ENCODE measurements around the gene NLGN1. TPM values are rescaled to one million over a fixed set of nuclear protein-coding genes. Genes with fewer than 3 reads are reported as not detected.

Gene NLGN1
- total and polyA plus RNA-seq, 4 experiments from 2014 or later, result not detected

GRCh38 chr3:173615661-173616060 is 218.1 kb downstream of the NLGN1 start:
- Histone ChIP-seq H3K36me3 (ENCODE audit: insufficient read depth, low read length) (no peaks in the 10 kb centered on the region), H3K9me3 (ENCODE audit: control insufficient read depth in 1 of 2, low read length in 2 of 2) (no peaks in the 10 kb centered on the region), H3K27ac (ENCODE audit: low read depth, low read length) (no peak overlapping the region), H3K4me1 (ENCODE audit: insufficient read depth, low read length) (no peaks in the 10 kb centered on the region), H3K4me3 (ENCODE audit: low read length in 2 of 2) (no peak overlapping the region), H3K27me3 (ENCODE audit: insufficient read depth, low read length) (no peaks in the 10 kb centered on the region)
- Mint-ChIP-seq H3K4me3 (no peak overlapping the region), H3K27me3 (no peaks in the 10 kb centered on the region), H3K4me1 (no peaks in the 10 kb centered on the region), H3K36me3 (no peaks in the 10 kb centered on the region), H3K27ac (no peak overlapping the region), H3K9me3 (peaks cover 0 to 4% (median 0%) of the 10 kb centered on the region in 8 donors)
- POLR2A ChIA-PET (ENCODE audit: partially characterized antibody), result no interaction called here
- intact Hi-C loops (cut with micrococcal nuclease), result no loop called here
- CTCF ChIA-PET (ENCODE audit: partially characterized antibody), result no interaction called here
- DNase-seq, result no peak

- ChIA-PET POLR2A (ENCODE audit: partially characterized antibody) (no interaction called here), CTCF (ENCODE audit: partially characterized antibody) (no interaction called here)
- H3K36me3 Mint-ChIP-seq, result no peaks in the 10 kb centered on the region
- no peaks in the 10 kb centered on the region for H3K4me1 Mint-ChIP-seq
- H3K27me3 Mint-ChIP-seq, result no peaks in the 10 kb centered on the region
- H3K27me3 ChIP-seq (ENCODE audit: insufficient read depth, low read length), result no peaks in the 10 kb centered on the region
- no peak for DNase-seq
- no peaks in the 10 kb centered on the region for H3K4me1 ChIP-seq (ENCODE audit: insufficient read depth, low read length)
- H3K9me3 ChIP-seq (ENCODE audit: control insufficient read depth in 1 of 2, low read length in 2 of 2), result no peaks in the 10 kb centered on the region
- H3K36me3 ChIP-seq (ENCODE audit: insufficient read depth, low read length), result no peaks in the 10 kb centered on the region
- H3K4me3 Mint-ChIP-seq, result no peak overlapping the region
- H3K4me3 ChIP-seq (ENCODE audit: low read length in 2 of 2), result no peak overlapping the region
- peaks cover 0 to 7% (median 0%) of the 10 kb centered on the region in 8 donors for H3K9me3 Mint-ChIP-seq
- no peak overlapping the region for H3K27ac Mint-ChIP-seq
- H3K27ac ChIP-seq (ENCODE audit: low read depth, low read length), result no peak overlapping the region
- intact Hi-C loops (cut with micrococcal nuclease), result no loop called here
These were observed 219.9 kb downstream of the NLGN1 start for GRCh38 chr3:173617490-173617889.

- Mint-ChIP-seq H3K27ac (no peak overlapping the region), H3K36me3 (no peaks in the 10 kb centered on the region), H3K4me1 (no peaks in the 10 kb centered on the region), H3K27me3 (no peaks in the 10 kb centered on the region), H3K4me3 (no peak overlapping the region), H3K9me3 (peaks cover 0 to 8% (median 0%) of the 10 kb centered on the region in 8 donors)
- no peaks in the 10 kb centered on the region for H3K27me3 ChIP-seq (ENCODE audit: insufficient read depth, low read length)
- ChIA-PET POLR2A (ENCODE audit: partially characterized antibody) (no interaction called here), CTCF (ENCODE audit: partially characterized antibody) (no interaction called here)
- H3K4me3 ChIP-seq (ENCODE audit: low read length in 2 of 2), result no peak overlapping the region
- H3K4me1 ChIP-seq (ENCODE audit: insufficient read depth, low read length), result no peaks in the 10 kb centered on the region
- no peaks in the 10 kb centered on the region for H3K9me3 ChIP-seq (ENCODE audit: control insufficient read depth in 1 of 2, low read length in 2 of 2)
- H3K27ac ChIP-seq (ENCODE audit: low read depth, low read length), result no peak overlapping the region
- no peaks in the 10 kb centered on the region for H3K36me3 ChIP-seq (ENCODE audit: insufficient read depth, low read length)
- intact Hi-C loops (cut with micrococcal nuclease), result no loop called here
- DNase-seq, result no peak
These were observed 220.6 kb downstream of the NLGN1 start for GRCh38 chr3:173618148-173618547.

GRCh38 chr3:173618703-173619102 is 221.2 kb downstream of the NLGN1 start:
- intact Hi-C loops (cut with micrococcal nuclease), result no loop called here
- no peaks in the 10 kb centered on the region for H3K27me3 Mint-ChIP-seq
- no peaks in the 10 kb centered on the region for H3K36me3 Mint-ChIP-seq

GRCh38 chr3:173622166-173622565 is 224.6 kb downstream of the NLGN1 start:
- Histone ChIP-seq H3K4me3 (ENCODE audit: low read length in 2 of 2) (no peak overlapping the region), H3K4me1 (ENCODE audit: insufficient read depth, low read length) (no peaks in the 10 kb centered on the region), H3K36me3 (ENCODE audit: insufficient read depth, low read length) (no peaks in the 10 kb centered on the region), H3K27me3 (ENCODE audit: insufficient read depth, low read length) (no peaks in the 10 kb centered on the region), H3K9me3 (ENCODE audit: control insufficient read depth in 1 of 2, low read length in 2 of 2) (no peaks in the 10 kb centered on the region), H3K27ac (ENCODE audit: low read depth, low read length) (no peak overlapping the region)
- CTCF ChIA-PET (ENCODE audit: partially characterized antibody), result no interaction called here
- POLR2A ChIA-PET (ENCODE audit: partially characterized antibody), result no interaction called here
- H3K36me3 Mint-ChIP-seq, result no peaks in the 10 kb centered on the region
- no peak overlapping the region for H3K4me3 Mint-ChIP-seq
- intact Hi-C loops (cut with micrococcal nuclease), result no loop called here
- H3K27me3 Mint-ChIP-seq, result no peaks in the 10 kb centered on the region
- no peak for DNase-seq
- H3K4me1 Mint-ChIP-seq, result no peaks in the 10 kb centered on the region
- H3K9me3 Mint-ChIP-seq, result peaks cover 0 to 7% (median under 1%) of the 10 kb centered on the region in 8 donors
- H3K27ac Mint-ChIP-seq, result no peak overlapping the region

More at GRCh38 chr3:173618703-173619102, 221.2 kb downstream of the NLGN1 start:
- Histone ChIP-seq H3K9me3 (ENCODE audit: control insufficient read depth in 1 of 2, low read length in 2 of 2) (no peaks in the 10 kb centered on the region), H3K36me3 (ENCODE audit: insufficient read depth, low read length) (no peaks in the 10 kb centered on the region), H3K27ac (ENCODE audit: low read depth, low read length) (no peak overlapping the region), H3K27me3 (ENCODE audit: insufficient read depth, low read length) (no peaks in the 10 kb centered on the region), H3K4me1 (ENCODE audit: insufficient read depth, low read length) (no peaks in the 10 kb centered on the region), H3K4me3 (ENCODE audit: low read length in 2 of 2) (no peak overlapping the region)
- Mint-ChIP-seq H3K9me3 (peaks cover 0 to 7% (median under 1%) of the 10 kb centered on the region in 8 donors), H3K4me1 (no peaks in the 10 kb centered on the region), H3K4me3 (no peak overlapping the region), H3K27ac (no peak overlapping the region)
- ChIA-PET POLR2A (ENCODE audit: partially characterized antibody) (no interaction called here), CTCF (ENCODE audit: partially characterized antibody) (no interaction called here)
- DNase-seq, result no peak

GRCh38 chr3:173624086-173624485 is 226.5 kb downstream of the NLGN1 start:
- intact Hi-C loops (cut with micrococcal nuclease), result no loop called here

GRCh38 chr3:173630849-173631248 is 233.3 kb downstream of the NLGN1 start:
- Histone ChIP-seq H3K36me3 (ENCODE audit: insufficient read depth, low read length) (no peaks in the 10 kb centered on the region), H3K4me3 (ENCODE audit: low read length in 2 of 2) (no peak overlapping the region), H3K27ac (ENCODE audit: low read depth, low read length) (no peak overlapping the region), H3K27me3 (ENCODE audit: insufficient read depth, low read length) (no peaks in the 10 kb centered on the region), H3K9me3 (ENCODE audit: control insufficient read depth in 1 of 2, low read length in 2 of 2) (no peaks in the 10 kb centered on the region), H3K4me1 (ENCODE audit: insufficient read depth, low read length) (no peaks in the 10 kb centered on the region)
- no peak overlapping the region for H3K4me3 Mint-ChIP-seq
- H3K27ac Mint-ChIP-seq, result no peak overlapping the region
- H3K9me3 Mint-ChIP-seq, result peaks cover 0 to 10% (median 0%) of the 10 kb centered on the region in 8 donors
- no peaks in the 10 kb centered on the region for H3K27me3 Mint-ChIP-seq
- ChIA-PET CTCF (ENCODE audit: partially characterized antibody) (no interaction called here), POLR2A (ENCODE audit: partially characterized antibody) (no interaction called here)
- no peaks in the 10 kb centered on the region for H3K4me1 Mint-ChIP-seq
- no peak for DNase-seq
- H3K36me3 Mint-ChIP-seq, result no peaks in the 10 kb centered on the region
- intact Hi-C loops (cut with micrococcal nuclease), result no loop called here

More at GRCh38 chr3:173624086-173624485, 226.5 kb downstream of the NLGN1 start:
- no peak for DNase-seq
- Mint-ChIP-seq H3K27me3 (no peaks in the 10 kb centered on the region), H3K9me3 (peaks cover 0 to 7% (median under 1%) of the 10 kb centered on the region in 8 donors), H3K27ac (no peak overlapping the region), H3K4me1 (no peaks in the 10 kb centered on the region), H3K36me3 (no peaks in the 10 kb centered on the region), H3K4me3 (no peak overlapping the region)
- CTCF ChIA-PET (ENCODE audit: partially characterized antibody), result no interaction called here
- no peak overlapping the region for H3K4me3 ChIP-seq (ENCODE audit: low read length in 2 of 2)
- no peak overlapping the region for H3K27ac ChIP-seq (ENCODE audit: low read depth, low read length)
- no peaks in the 10 kb centered on the region for H3K27me3 ChIP-seq (ENCODE audit: insufficient read depth, low read length)
- H3K9me3 ChIP-seq (ENCODE audit: control insufficient read depth in 1 of 2, low read length in 2 of 2), result no peaks in the 10 kb centered on the region
- no peaks in the 10 kb centered on the region for H3K36me3 ChIP-seq (ENCODE audit: insufficient read depth, low read length)
- POLR2A ChIA-PET (ENCODE audit: partially characterized antibody), result no interaction called here
- no peaks in the 10 kb centered on the region for H3K4me1 ChIP-seq (ENCODE audit: insufficient read depth, low read length)

GRCh38 chr3:173632945-173633344 is 235.4 kb downstream of the NLGN1 start:
- H3K4me1 Mint-ChIP-seq, result no peaks in the 10 kb centered on the region
- intact Hi-C loops (cut with micrococcal nuclease), result no loop called here
- no peak overlapping the region for H3K4me3 ChIP-seq (ENCODE audit: low read length in 2 of 2)
- no peaks in the 10 kb centered on the region for H3K36me3 Mint-ChIP-seq
- no peak overlapping the region for H3K27ac Mint-ChIP-seq
- H3K36me3 ChIP-seq (ENCODE audit: insufficient read depth, low read length), result no peaks in the 10 kb centered on the region
- H3K4me3 Mint-ChIP-seq, result no peak overlapping the region
- no peak for DNase-seq
- CTCF ChIA-PET (ENCODE audit: partially characterized antibody), result no interaction called here
- H3K27ac ChIP-seq (ENCODE audit: low read depth, low read length), result no peak overlapping the region
- POLR2A ChIA-PET (ENCODE audit: partially characterized antibody), result no interaction called here
- peaks cover 0 to 6% (median 0%) of the 10 kb centered on the region in 8 donors for H3K9me3 Mint-ChIP-seq
- no peaks in the 10 kb centered on the region for H3K27me3 ChIP-seq (ENCODE audit: insufficient read depth, low read length)
- no peaks in the 10 kb centered on the region for H3K27me3 Mint-ChIP-seq
- no peaks in the 10 kb centered on the region for H3K9me3 ChIP-seq (ENCODE audit: control insufficient read depth in 1 of 2, low read length in 2 of 2)
- no peaks in the 10 kb centered on the region for H3K4me1 ChIP-seq (ENCODE audit: insufficient read depth, low read length)
